Activated naive CD8-positive, alpha-beta T cell treated with anti-CD3 and anti-CD28 coated beads for 36 hours (primary cell): Measurements from ENCODE around the gene RASSF3. TPM values are rescaled to one million over a fixed set of nuclear protein-coding genes. Genes with fewer than 3 reads are reported as not detected.
"Not testable (repeated sequence)": the region's sequence is repeated elsewhere in the genome, so short reads cannot be mapped to it uniquely, and the experiment has no call there.

ENCODE experiments used
- DNase-seq: peaks from one replicate; pipeline ENCODE4 v3.0.0; 2021
- H3K27ac Mint-ChIP-seq: one replicate; pipeline ENCODE4 v1.8.0; 2022; ENCODE audit warnings: mild to moderate bottlenecking, moderate library complexity, mixed read lengths
- H3K27me3 Mint-ChIP-seq: one replicate; pipeline ENCODE4 v1.8.0; 2022; ENCODE audit warnings: mild to moderate bottlenecking, mixed read lengths
- H3K36me3 Mint-ChIP-seq: one replicate; pipeline ENCODE4 v1.8.0; 2021; ENCODE audit warnings: mild to moderate bottlenecking, mixed read lengths
- H3K4me1 Mint-ChIP-seq: one replicate; pipeline ENCODE4 v1.8.0; 2021; ENCODE audit warnings: mixed read lengths
- H3K4me3 Mint-ChIP-seq: one replicate; pipeline ENCODE4 v1.8.0; 2022; ENCODE audit warnings: mild to moderate bottlenecking, moderate library complexity, mixed read lengths
- H3K9me3 Mint-ChIP-seq: one replicate; pipeline ENCODE4 v1.8.0; 2022; ENCODE audit warnings: mixed read lengths
- total RNA-seq, 2 experiments: library from RNA; stranded (reverse); gene quantifications; one replicate each; pipeline ENCODE4 v1.2.3, GENCODE V29; 2021

Gene RASSF3
- total RNA-seq, 2 experiments from 2014 or later, result 48.0 to 51.0 TPM

DNA sequence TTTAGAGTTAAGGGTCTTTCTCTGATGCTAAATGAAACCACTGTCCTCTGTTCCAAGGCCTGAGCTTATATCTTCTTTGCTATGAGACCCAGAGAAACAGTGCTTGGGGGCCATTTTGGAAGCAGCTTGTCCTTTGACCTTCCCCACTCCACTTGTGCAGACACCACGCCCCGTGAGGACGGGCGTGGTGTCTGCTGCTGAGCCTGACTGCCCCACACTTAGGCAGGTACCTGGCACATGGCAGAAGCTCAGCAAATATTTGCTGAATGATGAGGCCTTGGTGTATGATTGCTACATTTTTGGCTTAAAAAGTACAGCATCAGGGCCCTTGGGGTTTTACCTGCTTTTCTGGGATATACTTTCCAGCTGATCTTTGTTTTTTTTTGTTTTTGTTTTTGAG lies 69.9 kb downstream of the RASSF3 start:
- peaks cover 92% of the 10 kb centered on the region for H3K4me1 Mint-ChIP-seq
- H3K9me3 Mint-ChIP-seq, result peaks cover 2% of the 10 kb centered on the region
- H3K27me3 Mint-ChIP-seq, result no peaks in the 10 kb centered on the region
- peaks cover 19% of the 10 kb centered on the region for H3K36me3 Mint-ChIP-seq
- H3K4me3 Mint-ChIP-seq, result peak overlapping the region; percentile 45
- peak overlapping the region; percentile 86 for H3K27ac Mint-ChIP-seq
- no peak for DNase-seq

DNA sequence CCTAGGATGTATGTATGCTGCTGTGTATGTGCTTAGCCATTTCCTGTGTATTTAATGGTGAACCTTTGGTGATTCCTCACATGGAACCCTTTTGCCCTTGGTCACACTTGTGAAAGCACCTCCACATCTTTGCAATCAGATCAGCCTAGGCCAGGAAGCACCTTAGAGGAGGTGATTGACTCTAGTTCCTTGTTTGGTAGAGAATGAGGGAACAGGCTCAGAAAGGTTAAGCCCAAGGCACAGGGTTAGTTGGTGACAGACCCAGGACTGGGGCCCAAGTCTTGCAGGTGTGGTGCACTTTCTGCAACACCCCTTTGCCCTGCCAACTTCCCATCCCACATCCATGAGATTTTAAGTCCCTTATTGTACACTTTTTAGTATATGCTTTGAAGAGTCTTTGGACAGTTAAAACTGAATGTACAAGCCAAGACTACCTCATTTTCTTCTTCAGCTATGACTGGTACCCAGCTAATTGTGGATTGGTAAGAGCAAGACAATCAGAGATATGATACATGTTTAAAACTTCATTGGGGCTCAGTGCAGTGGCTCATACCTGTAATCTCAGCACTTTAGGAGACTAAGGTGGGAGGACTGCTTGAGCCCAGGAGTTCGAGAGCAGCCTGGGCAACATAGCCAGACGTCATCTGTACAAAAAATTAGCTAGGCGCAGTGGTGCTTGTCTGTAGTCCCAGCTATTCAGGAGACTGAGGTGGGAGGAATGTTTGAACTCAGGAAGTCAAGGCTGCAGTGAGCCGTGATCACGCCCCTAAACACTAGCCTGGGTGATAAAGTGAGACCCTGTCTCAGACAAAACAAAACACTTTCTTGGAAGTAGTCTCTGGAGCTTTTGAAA lies 71.1 kb downstream of the RASSF3 start:
- Mint-ChIP-seq H3K27ac (peak overlapping the region; percentile 86), H3K27me3 (no peaks in the 10 kb centered on the region), H3K36me3 (peaks cover 28% of the 10 kb centered on the region), H3K4me3 (no peak overlapping the region), H3K4me1 (peaks cover 91% of the 10 kb centered on the region), H3K9me3 (peaks cover 2% of the 10 kb centered on the region)
- no peak for DNase-seq

DNA sequence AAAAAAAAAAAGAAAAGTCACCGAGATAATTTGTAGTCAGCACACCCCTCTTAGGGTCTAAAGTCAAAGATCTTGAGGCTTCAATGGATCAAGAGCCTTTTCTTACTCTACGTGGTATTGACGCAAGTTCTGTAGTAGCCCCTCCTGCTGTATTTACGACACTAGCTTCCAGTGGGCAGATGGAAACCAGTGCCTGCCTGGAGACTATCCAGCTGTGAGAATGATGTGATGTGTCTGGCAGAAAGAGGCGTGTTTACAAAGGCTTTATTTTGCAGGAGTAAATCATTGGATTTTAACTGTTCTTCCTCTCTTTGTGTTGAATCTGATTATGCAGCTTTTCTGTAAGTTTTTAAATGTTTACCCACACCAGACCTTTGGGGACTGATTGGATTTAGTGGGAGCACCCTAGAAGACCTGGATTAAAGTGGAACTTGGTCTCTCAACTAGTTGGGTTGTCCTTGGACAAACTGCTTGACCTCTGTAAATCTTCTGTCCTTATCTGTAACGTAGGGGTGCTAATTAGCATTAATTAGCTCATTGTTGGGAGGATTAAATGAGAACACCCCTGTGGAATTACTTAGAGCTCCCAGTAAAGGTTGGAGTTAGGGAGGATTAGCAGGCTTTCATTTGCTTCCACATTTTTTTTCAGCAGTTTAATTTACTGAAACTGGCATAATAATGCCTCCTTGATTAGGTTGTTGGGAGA lies 72.4 kb downstream of the RASSF3 start:
- H3K36me3 Mint-ChIP-seq, result peaks cover 28% of the 10 kb centered on the region
- DNase-seq, result no peak
- H3K27ac Mint-ChIP-seq, result peak overlapping the region; percentile 87
- peaks cover 87% of the 10 kb centered on the region for H3K4me1 Mint-ChIP-seq
- no peak overlapping the region for H3K4me3 Mint-ChIP-seq
- peaks cover 2% of the 10 kb centered on the region for H3K9me3 Mint-ChIP-seq
- H3K27me3 Mint-ChIP-seq, result no peaks in the 10 kb centered on the region

DNA sequence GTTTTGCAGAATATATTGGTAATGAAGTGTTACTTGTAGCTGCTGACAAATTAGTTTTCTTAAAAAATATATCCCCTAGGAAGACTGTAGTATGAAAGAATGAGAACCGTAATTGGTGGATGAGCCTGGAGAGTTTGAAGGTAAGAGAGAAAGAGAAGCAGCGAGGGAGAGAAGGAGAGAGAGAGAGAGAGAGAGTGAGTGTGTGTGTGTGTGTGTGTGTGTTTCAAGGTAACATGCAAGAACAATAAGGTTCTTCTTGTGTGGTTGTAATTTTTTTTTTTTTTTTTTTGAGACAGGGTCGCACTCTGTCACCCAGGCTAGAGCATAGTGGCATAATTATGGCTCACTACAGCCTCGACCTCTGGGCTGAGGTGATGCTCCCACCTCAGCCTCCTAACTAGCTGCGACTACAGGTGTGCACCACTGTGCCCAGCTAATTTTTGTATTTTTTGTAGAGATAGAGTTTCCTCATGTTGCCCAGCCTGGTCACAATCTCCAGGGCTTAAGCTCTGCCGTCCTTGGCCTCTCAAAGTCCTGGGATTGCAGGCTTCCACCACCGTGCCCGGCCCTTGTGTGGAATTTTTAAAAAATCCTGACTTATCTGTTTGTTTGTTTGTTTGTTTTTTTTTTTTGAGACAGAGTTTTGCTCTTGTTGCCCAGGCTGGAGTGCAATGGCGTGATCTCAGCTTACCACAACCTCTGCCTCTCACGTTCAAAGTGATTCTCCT lies 73.7 kb downstream of the RASSF3 start:
- H3K27me3 Mint-ChIP-seq, result no peaks in the 10 kb centered on the region
- DNase-seq, result no peak
- peak overlapping the region; percentile 87 for H3K27ac Mint-ChIP-seq
- peaks cover 38% of the 10 kb centered on the region for H3K36me3 Mint-ChIP-seq
- H3K4me1 Mint-ChIP-seq, result peaks cover 87% of the 10 kb centered on the region
- H3K4me3 Mint-ChIP-seq, result peak overlapping the region; percentile 20
- H3K9me3 Mint-ChIP-seq, result peaks cover 2% of the 10 kb centered on the region

DNA sequence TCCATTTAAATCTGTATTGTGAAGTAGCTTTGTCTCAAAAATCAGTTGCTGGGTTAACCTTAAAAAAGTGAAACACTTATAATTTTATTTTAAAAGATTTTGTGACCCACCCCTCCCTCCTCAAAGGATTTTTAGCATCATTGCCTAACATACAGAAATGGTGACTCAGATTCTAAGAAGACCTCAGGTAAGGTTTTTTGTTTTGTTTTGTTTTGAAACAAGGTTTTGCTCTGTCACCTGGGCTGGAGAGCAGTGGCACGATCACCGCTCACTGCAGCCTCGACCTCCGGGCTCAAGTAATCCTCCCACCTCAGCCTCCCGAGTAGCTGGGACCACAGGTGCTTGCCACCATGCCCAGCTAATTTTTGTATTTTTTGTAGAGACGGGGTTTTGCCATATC lies 74.8 kb downstream of the RASSF3 start:
- peaks cover 2% of the 10 kb centered on the region for H3K9me3 Mint-ChIP-seq
- H3K27ac Mint-ChIP-seq, result peak overlapping the region; percentile 87
- H3K36me3 Mint-ChIP-seq, result peaks cover 40% of the 10 kb centered on the region
- no peak for DNase-seq
- no peak overlapping the region for H3K4me3 Mint-ChIP-seq
- H3K4me1 Mint-ChIP-seq, result peaks cover 82% of the 10 kb centered on the region
- H3K27me3 Mint-ChIP-seq, result no peaks in the 10 kb centered on the region

DNA sequence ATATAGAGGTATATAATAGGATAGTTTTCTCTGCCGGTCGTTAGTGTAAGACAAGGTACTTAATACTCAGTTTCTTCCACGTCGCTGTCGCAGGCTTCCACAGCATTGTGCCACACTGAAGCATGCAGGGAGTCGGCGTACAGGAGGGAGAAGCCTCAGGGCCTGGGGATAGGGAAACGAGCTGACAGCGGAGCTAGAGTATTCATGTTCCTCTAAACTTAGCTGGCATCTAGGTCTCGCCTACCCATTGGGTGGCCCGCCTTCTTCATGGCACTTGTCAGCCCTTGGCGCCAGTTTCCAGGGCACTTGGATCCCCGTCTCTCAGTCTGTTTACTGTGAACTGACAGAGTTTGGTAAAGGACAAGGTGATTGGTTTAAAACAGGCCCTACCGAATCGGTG lies 75.3 kb downstream of the RASSF3 start:
- Mint-ChIP-seq H3K27me3 (no peaks in the 10 kb centered on the region), H3K4me3 (no peak overlapping the region), H3K36me3 (peaks cover 42% of the 10 kb centered on the region), H3K27ac (peak overlapping the region; percentile 80), H3K4me1 (peaks cover 78% of the 10 kb centered on the region), H3K9me3 (peaks cover 2% of the 10 kb centered on the region)
- DNase-seq, result no peak

DNA sequence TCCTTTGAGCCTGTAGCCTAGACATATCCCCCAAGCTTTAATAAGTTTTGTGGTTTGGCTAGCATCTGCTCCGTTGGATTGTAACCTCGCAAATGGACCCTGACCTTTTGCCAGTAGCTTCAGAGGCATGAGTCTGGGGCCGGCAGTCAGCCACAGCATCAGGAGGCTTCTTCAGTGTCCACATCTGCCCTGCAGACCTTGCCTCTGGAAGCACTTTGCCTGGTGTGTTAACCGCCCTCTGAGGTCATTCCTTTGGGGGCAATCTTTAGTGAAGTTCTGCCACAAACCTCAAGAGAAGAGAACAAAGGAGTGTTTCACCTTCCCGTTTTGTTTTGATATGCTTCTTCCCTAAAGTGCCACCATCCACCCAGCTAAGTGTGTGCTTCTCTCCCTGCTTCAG lies 77.5 kb downstream of the RASSF3 start:
- peak overlapping the region; percentile 19 for H3K4me3 Mint-ChIP-seq
- H3K4me1 Mint-ChIP-seq, result peaks cover 72% of the 10 kb centered on the region
- no peak for DNase-seq
- H3K9me3 Mint-ChIP-seq, result peaks cover 2% of the 10 kb centered on the region
- H3K27ac Mint-ChIP-seq, result peak overlapping the region; percentile 85
- peaks cover 52% of the 10 kb centered on the region for H3K36me3 Mint-ChIP-seq
- no peaks in the 10 kb centered on the region for H3K27me3 Mint-ChIP-seq

DNA sequence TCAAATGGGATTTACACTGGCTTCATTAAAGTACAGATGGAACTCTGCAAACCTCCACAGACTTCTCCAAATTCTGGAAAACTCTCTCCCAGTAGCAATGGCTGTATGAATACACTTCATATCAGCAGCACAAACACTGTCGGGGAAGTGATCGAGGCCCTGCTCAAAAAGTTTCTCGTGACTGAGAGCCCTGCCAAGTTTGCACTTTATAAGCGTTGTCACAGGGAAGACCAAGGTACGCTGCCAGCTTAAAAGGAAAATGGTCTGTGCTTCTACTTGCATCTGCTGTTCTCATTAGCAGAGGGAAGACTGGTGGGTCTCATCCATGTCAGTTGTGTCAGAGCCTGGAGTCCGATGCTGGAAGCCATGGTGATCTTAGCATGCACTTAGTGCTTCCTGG lies 77.9 kb downstream of the RASSF3 start:
- Mint-ChIP-seq H3K9me3 (peaks cover 2% of the 10 kb centered on the region), H3K36me3 (peaks cover 50% of the 10 kb centered on the region), H3K4me1 (peaks cover 70% of the 10 kb centered on the region), H3K4me3 (peak overlapping the region; percentile 27), H3K27me3 (no peaks in the 10 kb centered on the region), H3K27ac (peak overlapping the region; percentile 85)
- no peak for DNase-seq

DNA sequence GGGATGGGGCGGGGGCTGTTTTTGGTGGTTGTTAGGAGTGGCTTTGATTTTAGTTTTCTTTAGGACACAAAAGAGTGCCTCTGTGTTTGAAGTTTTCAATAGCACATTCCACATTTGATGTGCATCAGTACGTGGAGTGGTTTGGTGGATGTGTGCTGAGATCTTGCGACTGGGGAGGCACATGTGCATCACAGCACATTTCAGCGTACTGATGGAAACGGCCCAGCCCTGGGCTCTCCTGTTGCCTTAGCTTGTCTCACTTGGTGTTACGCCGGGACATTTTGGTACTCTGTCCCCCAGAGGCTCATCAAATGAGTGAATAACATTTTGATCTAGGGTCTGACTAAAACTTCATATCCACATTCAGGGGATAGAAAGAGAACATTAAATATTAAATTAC lies 78.4 kb downstream of the RASSF3 start:
- H3K4me3 Mint-ChIP-seq, result peak overlapping the region; percentile 27
- peaks cover 67% of the 10 kb centered on the region for H3K4me1 Mint-ChIP-seq
- H3K27ac Mint-ChIP-seq, result peak overlapping the region; percentile 85
- no peaks in the 10 kb centered on the region for H3K27me3 Mint-ChIP-seq
- H3K9me3 Mint-ChIP-seq, result peaks cover 1% of the 10 kb centered on the region
- peaks cover 46% of the 10 kb centered on the region for H3K36me3 Mint-ChIP-seq
- DNase-seq, result no peak

DNA sequence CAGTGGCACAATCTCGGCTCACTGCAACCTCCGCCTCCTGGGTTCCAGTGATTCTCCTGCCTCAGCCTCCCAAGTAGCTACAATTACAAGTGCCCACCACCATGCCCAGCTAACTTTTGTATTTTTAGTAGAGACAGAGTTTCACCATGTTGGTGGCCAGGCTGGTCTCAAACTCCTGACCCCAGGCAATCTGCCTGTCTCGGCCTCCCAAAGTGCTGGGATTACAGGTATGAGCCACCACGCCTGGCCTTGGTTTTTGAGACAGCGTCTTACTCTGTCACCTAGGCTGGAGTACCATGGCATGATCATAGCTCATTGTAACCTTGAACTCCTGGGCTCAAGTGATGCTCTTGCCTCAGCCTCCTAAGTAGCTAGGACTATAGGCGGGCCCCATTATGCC lies 79.9 kb downstream of the RASSF3 start:
- H3K27ac Mint-ChIP-seq, H3K27me3 Mint-ChIP-seq, H3K4me3 Mint-ChIP-seq, DNase-seq, H3K9me3 Mint-ChIP-seq: not testable (repeated sequence)
- Mint-ChIP-seq H3K36me3 (peaks cover 41% of the 10 kb centered on the region), H3K4me1 (peaks cover 67% of the 10 kb centered on the region)

DNA sequence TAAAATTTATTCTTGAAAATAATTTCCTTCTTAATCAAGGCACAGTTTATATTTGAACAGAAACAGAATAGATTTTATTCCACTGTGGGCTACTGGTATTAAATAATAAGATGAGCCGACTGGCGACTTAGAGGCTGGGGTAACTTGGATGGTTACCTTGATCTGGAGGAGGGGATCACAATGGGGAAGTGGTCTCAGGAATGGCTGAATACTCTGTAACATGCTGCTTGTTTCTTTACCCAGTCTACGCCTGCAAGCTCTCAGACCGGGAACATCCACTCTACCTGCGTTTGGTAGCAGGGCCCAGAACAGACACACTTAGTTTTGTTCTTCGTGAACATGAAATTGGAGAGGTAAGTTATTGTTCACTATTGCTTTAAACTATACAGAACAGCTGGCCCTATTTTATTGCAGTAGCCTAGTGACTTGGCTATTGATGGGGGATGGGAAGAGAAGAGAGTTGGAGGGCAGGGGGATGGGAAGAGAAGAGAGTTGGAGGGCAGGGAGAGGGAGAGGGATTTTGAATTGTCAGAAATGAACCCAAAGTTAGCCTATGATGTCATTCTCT lies 81.0 kb downstream of the RASSF3 start:
- no peaks in the 10 kb centered on the region for H3K27me3 Mint-ChIP-seq
- no peak overlapping the region for H3K4me3 Mint-ChIP-seq
- DNase-seq, result no peak
- H3K4me1 Mint-ChIP-seq, result peaks cover 68% of the 10 kb centered on the region
- peak overlapping the region; percentile 76 for H3K27ac Mint-ChIP-seq
- H3K36me3 Mint-ChIP-seq, result peaks cover 34% of the 10 kb centered on the region
- H3K9me3 Mint-ChIP-seq, result no peaks in the 10 kb centered on the region

DNA sequence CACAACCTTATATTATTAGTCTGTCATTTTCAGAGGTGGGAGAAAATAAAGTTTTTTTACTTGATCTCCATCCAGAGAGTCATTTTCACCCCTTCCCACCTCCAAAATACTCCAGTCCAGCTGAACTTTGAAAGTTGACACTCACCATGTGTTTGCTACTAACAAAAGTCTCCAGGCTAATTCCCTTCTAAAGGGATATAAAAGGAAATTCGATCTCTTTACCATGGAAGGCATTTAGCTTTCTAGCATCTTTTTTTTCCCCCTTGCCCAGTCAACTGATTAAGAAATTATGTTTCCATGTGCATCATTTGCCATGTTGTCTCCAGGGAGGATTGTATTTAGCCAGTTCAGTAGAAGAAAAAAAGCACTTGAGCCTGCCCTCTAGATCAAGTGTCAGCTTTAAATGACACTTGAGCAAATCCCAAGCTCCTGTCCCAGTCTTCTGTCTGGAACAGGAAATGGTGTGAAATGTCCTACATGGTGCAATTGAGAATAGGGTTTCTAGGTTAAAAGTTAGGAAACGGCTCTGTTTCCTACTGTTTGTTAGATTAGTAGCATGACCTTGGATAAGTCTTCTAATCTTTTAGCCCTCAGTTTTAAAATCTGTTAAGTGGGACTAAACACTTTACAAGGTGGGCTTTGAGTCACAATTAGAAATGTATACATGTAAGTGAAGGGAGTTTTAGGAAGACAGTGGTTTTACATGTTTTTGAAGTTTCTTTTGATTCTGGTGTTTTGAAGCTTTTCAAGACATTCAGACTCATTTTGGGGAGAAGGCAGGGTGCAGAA lies 81.7 kb downstream of the RASSF3 start:
- peaks cover 34% of the 10 kb centered on the region for H3K36me3 Mint-ChIP-seq
- peaks cover 73% of the 10 kb centered on the region for H3K4me1 Mint-ChIP-seq
- H3K9me3 Mint-ChIP-seq, result no peaks in the 10 kb centered on the region
- no peaks in the 10 kb centered on the region for H3K27me3 Mint-ChIP-seq
- no peak for DNase-seq
- H3K27ac Mint-ChIP-seq, result peak overlapping the region; percentile 76
- H3K4me3 Mint-ChIP-seq, result no peak overlapping the region

DNA sequence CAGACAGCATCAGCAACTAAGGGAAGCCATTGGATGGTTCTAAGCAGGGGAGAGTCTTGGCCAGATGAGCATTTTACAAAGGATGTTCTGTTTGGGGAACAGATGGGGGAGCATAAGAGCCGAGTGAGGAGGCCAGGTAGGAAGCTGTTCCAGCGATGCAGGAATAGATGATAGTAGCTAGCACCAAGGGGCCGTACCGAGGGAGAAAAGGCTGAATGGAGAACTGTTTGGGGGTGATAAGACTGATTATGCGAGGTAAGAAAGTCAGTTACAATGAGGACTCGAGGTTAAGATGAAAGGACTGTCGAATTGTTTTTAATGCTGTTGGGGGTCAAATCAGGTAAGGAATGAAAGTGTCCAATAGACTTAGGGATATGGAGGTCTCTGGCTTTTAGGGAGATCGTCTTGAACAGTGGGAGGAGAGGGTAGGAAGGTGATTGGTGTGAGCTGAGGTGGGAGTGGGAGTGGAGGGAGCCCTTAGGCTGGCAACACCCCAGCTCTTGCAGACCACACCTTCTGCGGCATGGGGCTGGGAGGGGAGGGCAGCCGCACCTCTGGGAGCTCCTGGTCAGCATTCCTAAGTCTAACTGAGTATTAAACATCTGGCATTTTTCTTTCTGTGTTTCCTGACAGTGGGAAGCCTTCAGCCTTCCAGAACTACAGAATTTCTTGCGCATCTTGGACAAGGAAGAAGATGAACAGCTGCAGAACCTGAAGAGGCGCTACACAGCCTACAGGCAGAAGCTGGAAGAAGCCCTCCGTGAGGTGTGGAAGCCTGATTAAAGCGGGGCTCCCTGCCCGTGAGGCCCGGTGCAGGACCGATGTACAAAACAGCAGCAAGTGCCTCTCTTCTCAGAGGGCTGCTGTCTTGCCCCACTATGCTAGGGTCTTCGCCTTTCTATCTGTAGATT lies 84.1 kb downstream of the RASSF3 start:
- Mint-ChIP-seq H3K36me3 (peaks cover 29% of the 10 kb centered on the region), H3K4me3 (no peak overlapping the region), H3K27me3 (no peaks in the 10 kb centered on the region), H3K27ac (peak overlapping the region; percentile 61), H3K4me1 (peaks cover 55% of the 10 kb centered on the region), H3K9me3 (no peaks in the 10 kb centered on the region)
- no peak for DNase-seq
